ENCODE data around the gene DRC1.
"Not testable (repeated sequence)": the region's sequence is repeated elsewhere in the genome, so short reads cannot be mapped to it uniquely, and the experiment has no call there.

DRC1 gene

DNA sequence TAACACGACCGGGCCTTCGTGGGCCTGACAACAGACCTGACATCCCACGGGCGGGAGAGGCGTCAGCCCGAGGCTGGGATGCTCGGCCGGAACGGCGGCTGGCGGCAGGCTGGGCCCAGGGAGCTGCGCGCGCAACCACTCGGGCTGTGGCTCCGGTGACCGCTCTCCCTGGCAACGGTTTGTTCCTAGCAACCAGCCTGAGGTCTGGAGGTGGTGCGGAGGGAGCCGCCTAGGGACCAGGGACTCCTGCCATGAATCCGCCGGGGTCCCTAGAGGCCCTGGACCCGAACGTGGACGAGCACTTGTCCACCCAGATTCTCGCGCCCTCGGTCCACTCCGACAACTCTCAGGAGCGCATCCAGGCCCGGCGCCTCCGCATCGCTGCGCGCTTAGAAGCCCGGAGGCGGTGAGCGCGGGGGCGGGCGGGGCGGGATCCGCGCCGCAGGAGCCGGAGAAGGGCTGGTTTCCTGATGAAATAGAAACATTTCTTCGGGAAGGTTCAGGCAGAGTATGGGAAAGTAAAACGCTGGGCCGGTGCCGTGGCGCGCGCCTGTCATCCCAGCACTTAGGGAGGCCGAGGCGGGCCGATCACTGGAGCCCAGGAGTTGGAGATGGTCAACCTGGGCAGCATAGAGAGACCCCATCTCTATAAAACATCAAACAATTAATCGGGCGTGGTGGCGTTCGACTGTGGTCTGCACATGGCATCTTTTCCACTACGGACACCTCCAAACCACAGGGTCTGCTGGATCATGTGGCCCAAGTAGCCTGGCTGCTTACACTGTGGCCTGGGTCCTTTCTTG, at the start of gene DRC1:
DRC1 (plus strand) TSS at position 182 of the 803 bp plus-strand sequence; CDS start at position 252, 70 bp downstream.
- no peak for ATAC-seq
- H3K4me3 Mint-ChIP-seq = no peak within 1 kb of the TSS

DNA sequence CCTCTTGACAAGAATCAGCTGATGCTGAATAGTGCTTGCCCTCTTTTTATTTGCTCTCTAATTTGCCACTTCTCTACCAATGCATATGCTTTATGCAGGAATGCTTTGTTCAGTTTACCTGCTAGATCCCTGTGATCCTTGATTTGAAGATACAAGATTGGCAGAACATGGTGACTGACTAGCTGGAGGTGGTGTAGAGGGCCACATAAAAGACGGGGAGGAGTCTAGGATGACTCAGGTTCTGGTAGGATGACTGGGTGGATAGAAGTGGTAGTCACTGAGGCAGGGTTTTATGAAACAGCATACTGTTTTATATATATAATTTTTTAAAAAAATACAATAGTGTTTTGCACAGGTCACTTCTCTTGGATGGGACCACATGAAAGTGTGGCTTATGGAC, 48.8 kb upstream of the DRC1 start:
- H3K27me3 Mint-ChIP-seq = no peaks in the 10 kb centered on the region
- no peak for ATAC-seq
- H3K4me1 Mint-ChIP-seq = peaks cover 59% of the 10 kb centered on the region
- H3K27ac Mint-ChIP-seq = no peak overlapping the region
- H3K9me3 Mint-ChIP-seq = no peaks in the 10 kb centered on the region
- peaks cover 48% of the 10 kb centered on the region for H3K36me3 Mint-ChIP-seq
- H3K4me3 Mint-ChIP-seq = no peak overlapping the region

More for the DNA sequence above, at the start of gene DRC1:
- Mint-ChIP-seq H3K27me3 (peaks cover 13% of the 10 kb centered on the region), H3K9me3 (no peaks in the 10 kb centered on the region), H3K36me3 (no peaks in the 10 kb centered on the region), H3K27ac (no peak within 1 kb of the TSS), H3K4me1 (no peaks in the 10 kb centered on the region)

DNA sequence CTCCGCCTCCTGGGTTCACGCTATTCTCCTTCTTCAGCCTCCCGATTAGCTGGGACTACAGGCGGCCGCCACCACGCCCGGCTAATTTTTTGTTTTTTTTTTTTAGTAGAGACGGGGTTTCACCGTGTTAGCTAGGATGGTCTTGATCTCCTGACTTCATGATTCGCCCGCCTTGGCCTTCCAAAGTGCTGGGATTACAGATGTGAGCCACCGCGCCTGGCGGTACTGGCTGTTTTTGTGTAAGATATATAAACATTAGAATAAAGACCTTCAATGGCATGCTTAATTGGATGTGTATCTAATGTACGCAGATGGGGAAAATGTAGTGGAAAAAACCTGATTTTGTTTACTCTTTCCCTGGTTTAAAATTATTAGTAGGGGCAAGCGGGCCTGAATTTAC, 47.3 kb upstream of the DRC1 start:
- not testable (repeated sequence) for H3K9me3 Mint-ChIP-seq, ATAC-seq, H3K27ac Mint-ChIP-seq, H3K27me3 Mint-ChIP-seq, H3K4me3 Mint-ChIP-seq
- H3K36me3 Mint-ChIP-seq = peaks cover 44% of the 10 kb centered on the region
- peaks cover 65% of the 10 kb centered on the region for H3K4me1 Mint-ChIP-seq

DNA sequence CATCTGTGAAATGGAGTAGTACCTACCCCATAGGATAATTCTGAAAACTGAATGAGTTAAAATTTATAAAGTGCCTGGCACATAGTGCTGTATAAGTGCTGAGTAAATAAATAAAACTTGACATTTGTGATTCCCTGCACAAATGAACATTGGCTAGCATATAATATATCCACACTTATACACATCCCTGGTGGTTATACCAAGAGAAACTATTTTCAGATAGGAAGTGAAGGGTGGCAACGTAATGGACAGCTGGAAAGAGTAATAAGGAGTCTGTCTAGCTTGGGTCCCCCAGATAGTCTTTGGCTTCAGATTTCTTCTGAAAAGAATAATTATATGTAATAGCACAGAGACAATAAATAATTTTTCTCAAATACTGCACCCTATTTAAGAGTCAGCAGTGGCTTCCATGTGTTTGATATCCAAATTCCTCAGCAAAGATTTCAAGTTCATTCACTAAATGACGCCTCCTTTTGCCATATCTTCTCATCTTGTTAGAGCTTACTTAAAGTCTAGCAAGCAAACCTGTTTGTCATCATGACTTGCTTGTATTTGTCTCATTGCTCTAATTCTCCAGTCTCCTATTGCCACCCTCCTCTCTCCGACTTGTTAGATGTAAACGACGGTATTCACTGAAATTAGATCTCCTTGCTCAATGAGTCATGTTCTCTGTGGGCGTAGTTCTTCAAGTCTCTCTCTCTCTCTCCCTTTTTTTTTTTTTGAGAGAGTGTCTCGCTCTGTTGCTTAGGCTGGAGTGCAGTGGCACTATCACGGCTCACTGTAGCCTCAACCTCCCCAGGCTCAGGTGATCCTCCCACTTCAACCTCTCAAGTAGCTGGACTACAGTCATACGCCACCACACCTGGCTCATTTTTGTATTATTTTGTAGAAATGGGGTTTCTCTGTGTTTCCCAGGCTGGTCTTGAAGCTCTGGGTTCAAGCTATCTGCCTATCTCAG, 46.4 kb upstream of the DRC1 start:
- no peak overlapping the region for H3K27ac Mint-ChIP-seq
- H3K9me3 Mint-ChIP-seq = no peaks in the 10 kb centered on the region
- peaks cover 69% of the 10 kb centered on the region for H3K4me1 Mint-ChIP-seq
- ATAC-seq = no peak
- no peak overlapping the region for H3K4me3 Mint-ChIP-seq
- H3K27me3 Mint-ChIP-seq = no peaks in the 10 kb centered on the region
- peaks cover 44% of the 10 kb centered on the region for H3K36me3 Mint-ChIP-seq

DNA sequence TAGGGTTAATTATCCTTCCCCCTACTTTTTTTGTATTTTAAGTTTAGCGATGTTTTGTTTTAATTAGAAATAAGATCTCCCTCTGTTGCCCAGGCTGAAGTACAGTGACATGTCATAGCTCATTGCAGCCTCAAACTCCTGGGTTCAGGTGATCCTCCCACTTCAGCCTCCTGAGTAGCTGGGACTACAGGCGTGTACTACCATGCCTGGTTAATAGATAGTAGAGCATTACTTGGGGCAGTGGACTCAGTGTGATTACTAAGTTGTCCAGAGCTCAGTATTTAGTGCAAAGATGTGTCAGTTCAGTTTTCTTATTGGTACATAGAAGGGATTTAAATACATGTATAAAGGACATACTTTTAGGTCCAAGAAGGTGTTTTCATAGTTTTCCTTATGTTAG, 45.6 kb upstream of the DRC1 start:
- H3K27ac Mint-ChIP-seq = no peak overlapping the region

DNA sequence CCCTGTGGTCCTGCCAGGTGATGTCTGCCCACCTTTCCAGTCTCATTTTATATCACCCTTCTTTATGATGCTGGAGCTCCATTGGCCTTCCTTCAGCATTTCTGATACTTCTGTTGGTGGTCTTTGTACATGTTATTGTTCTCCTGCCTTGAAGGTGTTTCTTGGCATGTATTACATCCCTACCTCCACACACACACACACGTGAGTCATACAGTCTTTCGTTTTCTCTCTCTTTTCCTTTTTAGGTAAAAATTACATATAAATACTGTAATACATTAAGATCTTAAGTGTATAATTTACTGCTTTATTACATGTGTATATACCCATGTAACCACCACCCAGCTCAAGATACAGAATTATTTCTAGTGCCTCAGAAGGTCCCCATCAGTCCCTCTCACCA, 44.9 kb upstream of the DRC1 start:
- H3K27ac Mint-ChIP-seq = no peak overlapping the region
- ATAC-seq = no peak
- H3K27me3 Mint-ChIP-seq = no peaks in the 10 kb centered on the region
- peaks cover 38% of the 10 kb centered on the region for H3K36me3 Mint-ChIP-seq
- H3K9me3 Mint-ChIP-seq = no peaks in the 10 kb centered on the region
- H3K4me1 Mint-ChIP-seq = peaks cover 65% of the 10 kb centered on the region
- no peak overlapping the region for H3K4me3 Mint-ChIP-seq

More for the DNA sequence above, 45.6 kb upstream of the DRC1 start:
- H3K36me3 Mint-ChIP-seq = peaks cover 44% of the 10 kb centered on the region
- ATAC-seq = no peak
- H3K4me1 Mint-ChIP-seq = peaks cover 71% of the 10 kb centered on the region
- no peak overlapping the region for H3K4me3 Mint-ChIP-seq
- no peaks in the 10 kb centered on the region for H3K27me3 Mint-ChIP-seq
- no peaks in the 10 kb centered on the region for H3K9me3 Mint-ChIP-seq

DNA sequence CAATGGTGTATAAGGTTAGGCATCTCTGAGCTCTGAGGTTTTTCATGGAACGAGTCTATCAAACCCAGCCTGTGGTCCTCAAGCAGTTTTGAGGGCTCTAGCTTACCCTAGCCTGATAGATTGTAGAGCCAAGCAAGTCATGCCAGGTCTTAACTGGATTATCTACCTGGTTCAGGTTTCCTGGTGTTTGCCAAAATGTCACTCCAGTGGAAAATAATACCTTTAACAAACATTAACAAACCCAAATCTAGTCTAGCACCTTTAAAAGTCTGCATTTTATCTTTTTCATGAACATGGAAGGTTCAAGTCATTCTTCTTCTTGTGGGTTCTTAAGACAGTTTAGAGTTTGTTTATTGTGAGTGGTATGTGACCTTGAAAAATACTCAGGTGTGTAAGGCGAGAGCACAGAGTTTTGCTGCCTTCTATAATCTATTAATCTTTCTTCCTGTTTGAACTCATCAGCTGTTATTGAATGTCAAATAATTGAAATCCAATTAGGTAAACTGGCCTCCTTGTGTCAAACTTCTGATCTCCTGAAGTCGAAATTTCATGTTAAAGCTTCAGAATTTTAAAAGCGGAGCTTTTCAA, 41.7 kb upstream of the DRC1 start:
- H3K27ac Mint-ChIP-seq = no peak overlapping the region

DNA sequence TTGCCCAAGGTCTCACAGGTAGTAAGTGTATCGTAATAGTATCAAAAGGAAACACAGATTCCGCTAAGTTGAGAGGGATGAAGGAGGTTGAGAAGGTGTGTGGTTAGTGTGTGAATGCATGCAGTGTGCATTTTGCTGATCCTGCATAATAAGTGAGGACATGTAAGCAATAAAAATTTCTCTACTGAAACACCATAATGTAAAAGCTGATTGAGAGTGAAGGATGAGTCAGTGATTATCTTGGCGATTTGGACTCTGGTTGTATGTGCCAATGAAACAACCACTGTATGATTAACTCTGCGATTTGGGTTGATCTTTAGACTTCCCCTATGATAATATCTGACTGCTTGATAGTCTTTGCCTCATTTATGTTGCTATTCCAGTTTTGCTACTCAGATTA, 38.4 kb upstream of the DRC1 start:
- H3K4me1 Mint-ChIP-seq = peaks cover 22% of the 10 kb centered on the region
- no peaks in the 10 kb centered on the region for H3K9me3 Mint-ChIP-seq
- no peak for ATAC-seq
- no peak overlapping the region for H3K4me3 Mint-ChIP-seq
- H3K27me3 Mint-ChIP-seq = no peaks in the 10 kb centered on the region
- no peak overlapping the region for H3K27ac Mint-ChIP-seq
- peaks cover 13% of the 10 kb centered on the region for H3K36me3 Mint-ChIP-seq

More for the DNA sequence above, 41.7 kb upstream of the DRC1 start:
- Mint-ChIP-seq H3K36me3 (peaks cover 23% of the 10 kb centered on the region), H3K4me3 (no peak overlapping the region), H3K9me3 (no peaks in the 10 kb centered on the region), H3K27me3 (no peaks in the 10 kb centered on the region), H3K4me1 (peaks cover 52% of the 10 kb centered on the region)
- no peak for ATAC-seq

DNA sequence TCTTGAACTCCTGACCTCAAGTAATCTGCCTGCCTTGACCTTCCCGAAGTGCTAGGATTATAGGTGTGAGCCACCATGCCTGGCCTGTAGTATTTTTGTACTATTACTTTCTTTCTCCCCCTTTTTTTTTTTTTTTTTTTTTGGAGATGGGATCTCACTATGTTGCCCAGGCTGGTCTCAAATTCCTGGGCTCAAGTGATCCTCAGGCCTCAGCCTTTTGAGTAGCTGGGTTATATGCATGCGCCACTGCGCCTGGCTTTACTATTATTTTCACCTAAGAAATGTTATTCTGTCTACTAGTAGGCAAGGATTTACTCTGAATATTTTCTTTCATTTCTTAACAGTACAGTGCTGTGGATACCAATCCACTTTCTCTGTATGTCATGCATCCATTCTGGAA, 37.8 kb upstream of the DRC1 start:
- no peak for ATAC-seq
- H3K27ac Mint-ChIP-seq = no peak overlapping the region
- H3K4me1 Mint-ChIP-seq = peaks cover 17% of the 10 kb centered on the region
- H3K27me3 Mint-ChIP-seq = no peaks in the 10 kb centered on the region
- H3K4me3 Mint-ChIP-seq = no peak overlapping the region
- peaks cover 19% of the 10 kb centered on the region for H3K36me3 Mint-ChIP-seq
- H3K9me3 Mint-ChIP-seq = no peaks in the 10 kb centered on the region

DNA sequence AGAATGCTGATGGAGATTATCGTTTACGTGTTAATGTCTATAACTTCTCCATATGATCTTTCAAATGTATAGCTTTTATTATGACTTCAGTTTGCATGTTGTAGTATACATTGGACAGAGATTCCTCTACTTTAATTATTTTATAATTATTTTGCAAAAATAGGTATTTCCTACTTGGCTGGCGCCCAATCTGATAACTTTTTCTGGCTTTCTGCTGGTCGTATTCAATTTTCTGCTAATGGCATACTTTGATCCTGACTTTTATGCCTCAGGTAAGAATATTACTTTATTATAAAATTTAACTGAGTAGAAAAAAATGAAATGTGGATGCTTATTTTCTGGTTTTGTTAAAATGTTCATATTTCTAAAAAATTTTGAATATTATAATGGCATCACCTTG, 37.1 kb upstream of the DRC1 start:
- Mint-ChIP-seq H3K36me3 (peaks cover 26% of the 10 kb centered on the region), H3K4me3 (no peak overlapping the region), H3K27ac (no peak overlapping the region), H3K9me3 (no peaks in the 10 kb centered on the region), H3K4me1 (peaks cover 10% of the 10 kb centered on the region), H3K27me3 (no peaks in the 10 kb centered on the region)
- ATAC-seq = no peak

DNA sequence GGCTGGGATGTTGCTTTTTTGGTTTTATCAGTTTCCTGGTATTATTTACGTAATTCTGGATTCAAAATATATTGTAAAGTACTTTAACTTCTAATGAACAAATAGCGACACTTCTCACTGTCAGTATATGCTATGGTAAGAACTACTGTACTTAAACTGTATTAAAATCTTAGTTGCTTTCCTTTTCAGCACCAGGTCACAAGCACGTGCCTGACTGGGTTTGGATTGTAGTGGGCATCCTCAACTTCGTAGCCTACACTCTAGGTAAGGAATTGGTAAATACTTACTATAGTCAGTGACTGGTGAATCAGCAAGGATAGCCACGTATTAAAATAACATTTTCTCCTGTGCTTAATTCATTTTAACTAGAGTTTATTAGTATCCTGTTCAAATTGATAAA, 34.8 kb upstream of the DRC1 start:
- ATAC-seq = no peak
- H3K36me3 Mint-ChIP-seq = peaks cover 36% of the 10 kb centered on the region
- no peak overlapping the region for H3K4me3 Mint-ChIP-seq
- H3K27me3 Mint-ChIP-seq = no peaks in the 10 kb centered on the region
- H3K4me1 Mint-ChIP-seq = no peaks in the 10 kb centered on the region
- H3K27ac Mint-ChIP-seq = no peak overlapping the region
- no peaks in the 10 kb centered on the region for H3K9me3 Mint-ChIP-seq

DNA sequence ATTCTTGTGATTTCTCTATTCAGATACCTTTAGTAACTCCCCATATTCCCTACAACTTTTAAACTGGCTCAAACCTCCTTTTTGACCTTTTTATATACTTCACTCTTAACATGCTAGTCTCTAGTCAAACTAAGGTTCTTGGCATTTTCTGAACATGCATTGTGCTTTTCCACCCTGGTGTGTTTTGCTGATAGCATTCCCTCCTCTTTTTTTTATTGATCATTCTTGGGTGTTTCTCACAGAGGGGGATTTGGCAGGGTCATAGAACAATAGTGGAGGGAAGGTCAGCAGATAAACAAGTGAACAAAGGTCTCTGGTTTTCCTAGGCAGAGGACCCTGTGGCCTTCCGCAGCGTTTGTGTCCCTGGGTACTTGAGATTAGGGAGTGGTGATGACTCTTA, 32.1 kb upstream of the DRC1 start:
- not testable (repeated sequence) for H3K27ac Mint-ChIP-seq, H3K4me3 Mint-ChIP-seq, H3K27me3 Mint-ChIP-seq, ATAC-seq, H3K4me1 Mint-ChIP-seq, H3K9me3 Mint-ChIP-seq
- H3K36me3 Mint-ChIP-seq = peaks cover 58% of the 10 kb centered on the region

DNA sequence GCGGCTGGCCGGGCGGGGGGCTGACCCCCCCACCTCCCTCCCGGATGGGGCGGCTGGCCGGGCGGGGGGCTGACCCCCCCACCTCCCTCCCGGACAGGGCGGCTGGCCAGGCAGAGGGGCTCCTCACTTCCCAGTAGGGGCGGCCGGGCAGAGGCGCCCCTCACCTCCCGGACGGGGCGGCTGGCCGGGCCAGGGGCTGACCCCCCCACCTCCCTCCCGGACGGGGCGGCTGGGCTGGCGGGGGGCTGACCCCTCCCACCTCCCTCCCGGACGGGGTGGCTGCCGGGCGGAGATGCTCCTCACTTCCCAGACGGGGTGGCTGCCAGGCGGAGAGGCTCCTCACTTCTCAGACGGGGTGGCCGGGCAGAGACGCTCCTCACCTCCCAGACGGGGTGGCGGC, 30.8 kb upstream of the DRC1 start:
- H3K36me3 Mint-ChIP-seq = peaks cover 63% of the 10 kb centered on the region
- not testable (repeated sequence) for H3K27me3 Mint-ChIP-seq, H3K9me3 Mint-ChIP-seq, H3K27ac Mint-ChIP-seq, H3K4me3 Mint-ChIP-seq, ATAC-seq, H3K4me1 Mint-ChIP-seq

DNA sequence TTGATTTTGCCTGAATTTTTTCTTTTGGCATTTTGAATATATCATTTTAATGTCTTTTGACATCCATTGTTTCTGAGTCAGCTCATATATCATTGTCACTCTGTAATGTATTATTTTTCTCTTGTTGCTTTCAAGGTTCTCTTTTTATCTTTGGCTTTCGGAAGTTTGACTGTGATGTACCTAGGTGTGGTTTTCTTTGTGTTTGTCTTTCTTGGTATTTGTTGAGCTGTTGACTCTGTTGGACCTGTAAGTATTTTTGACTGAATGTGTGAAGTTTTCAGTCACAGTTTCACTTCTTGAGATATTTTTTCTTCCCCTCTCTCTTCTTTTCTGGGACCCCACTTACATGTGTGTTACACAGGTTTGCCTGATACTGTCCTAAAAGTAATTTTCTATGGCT, 24.9 kb upstream of the DRC1 start:
- H3K27me3 Mint-ChIP-seq = no peaks in the 10 kb centered on the region
- peaks cover 5% of the 10 kb centered on the region for H3K4me1 Mint-ChIP-seq
- peaks cover 67% of the 10 kb centered on the region for H3K36me3 Mint-ChIP-seq
- H3K9me3 Mint-ChIP-seq = no peaks in the 10 kb centered on the region
- no peak overlapping the region for H3K4me3 Mint-ChIP-seq
- ATAC-seq = no peak
- no peak overlapping the region for H3K27ac Mint-ChIP-seq

DNA sequence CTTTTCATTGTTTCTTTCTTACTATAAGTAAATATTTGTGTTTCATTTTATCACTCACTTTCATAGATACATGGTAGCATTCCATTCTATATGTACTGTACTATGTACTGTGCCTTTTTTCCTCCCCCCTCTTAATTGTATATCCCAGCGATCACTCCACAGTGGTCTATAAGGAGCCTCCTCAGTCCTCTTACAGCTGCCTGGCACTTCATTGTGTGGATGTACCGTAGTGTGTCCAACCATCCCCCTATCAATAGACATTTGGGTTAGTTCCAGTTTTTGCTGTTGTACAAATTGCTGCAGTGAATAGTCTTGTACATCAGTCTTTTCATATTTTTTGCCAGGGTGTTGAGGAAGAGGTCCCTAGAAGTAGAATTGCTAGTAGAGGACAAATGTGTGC, 21.4 kb upstream of the DRC1 start:
- H3K9me3 Mint-ChIP-seq = no peaks in the 10 kb centered on the region
- peaks cover 53% of the 10 kb centered on the region for H3K36me3 Mint-ChIP-seq
- no peak overlapping the region for H3K4me3 Mint-ChIP-seq
- H3K4me1 Mint-ChIP-seq = peaks cover 15% of the 10 kb centered on the region
- ATAC-seq = no peak
- H3K27me3 Mint-ChIP-seq = no peaks in the 10 kb centered on the region
- H3K27ac Mint-ChIP-seq = no peak overlapping the region
